Pulmonary artery endothelial cell (primary cell): ENCODE results near the gene NSF. TPM values are rescaled to one million over a fixed set of nuclear protein-coding genes. Genes with fewer than 3 reads are reported as not detected.
A peak's percentile ranks its signal among the peaks of the same experiment; 100 is the strongest.
"Not testable (repeated sequence)": the region's sequence is repeated elsewhere in the genome, so short reads cannot be mapped to it uniquely, and the experiment has no call there.

ENCODE experiments used
- DNase-seq: peaks from one replicate; pipeline ENCODE4 v3.0.0-alpha.2; 2011; ENCODE audit warnings: low read depth, low spot score
- total RNA-seq: library from RNA; depleted of rRNA; stranded (reverse); fragments of >200 nt; gene quantifications from 2 replicates; pipeline ENCODE4 v1.2.3, GENCODE V29; 2014

Gene NSF
- total RNA-seq, 1 donor from 2014 or later = 44.6 TPM

GRCh38 chr17:46756081-46756735 lies 165.7 kb downstream of the NSF start:
- DNase-seq = no peak

GRCh38 chr17:46756861-46757260 lies 166.4 kb downstream of the NSF start:
- no peak for DNase-seq

GRCh38 chr17:46757588-46757987 lies 167.1 kb downstream of the NSF start:
- DNase-seq = not testable (repeated sequence)

DNA sequence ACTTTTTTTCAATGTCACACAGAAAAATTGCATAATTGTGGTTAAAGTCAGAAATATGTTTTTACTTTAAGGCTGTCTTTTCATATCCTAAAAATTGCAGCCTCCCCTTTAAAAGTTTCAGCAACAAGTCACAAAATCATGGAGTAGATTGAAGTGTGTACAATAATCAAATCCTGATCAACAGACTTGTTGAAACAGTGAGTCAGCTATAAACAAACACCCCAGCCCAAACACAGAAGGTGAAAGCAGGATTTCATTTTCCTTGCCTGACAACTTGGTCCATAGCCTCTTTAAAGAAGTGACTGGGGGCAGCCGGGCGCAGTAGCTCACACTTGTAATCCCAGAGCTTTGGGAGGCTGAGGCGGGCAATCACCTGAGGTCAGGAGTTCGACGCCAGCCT lies 168.1 kb downstream of the NSF start:
- no peak for DNase-seq

- no peak for DNase-seq
These were observed 168.7 kb downstream of the NSF start for GRCh38 chr17:46759141-46759540.

DNA sequence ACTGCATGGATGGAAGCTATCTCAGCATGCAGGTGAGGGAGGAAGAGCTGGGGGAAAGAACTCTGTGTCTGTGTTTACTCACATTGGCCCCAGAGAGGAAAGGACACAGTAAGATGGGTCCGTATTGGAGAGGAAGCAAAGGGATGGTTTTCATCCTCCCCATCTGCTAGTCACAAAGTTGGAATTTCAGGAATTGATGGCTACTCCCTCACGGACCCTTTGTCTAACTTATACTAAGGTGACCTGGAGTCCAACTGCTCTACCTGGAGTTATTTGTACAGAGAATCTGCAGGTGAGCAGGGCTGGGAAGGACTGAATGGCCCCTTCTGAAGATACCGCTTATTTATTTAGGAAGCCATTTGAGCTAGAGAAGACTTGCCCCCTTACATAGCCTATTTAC lies 172.9 kb downstream of the NSF start:
- DNase-seq = no peak

DNA sequence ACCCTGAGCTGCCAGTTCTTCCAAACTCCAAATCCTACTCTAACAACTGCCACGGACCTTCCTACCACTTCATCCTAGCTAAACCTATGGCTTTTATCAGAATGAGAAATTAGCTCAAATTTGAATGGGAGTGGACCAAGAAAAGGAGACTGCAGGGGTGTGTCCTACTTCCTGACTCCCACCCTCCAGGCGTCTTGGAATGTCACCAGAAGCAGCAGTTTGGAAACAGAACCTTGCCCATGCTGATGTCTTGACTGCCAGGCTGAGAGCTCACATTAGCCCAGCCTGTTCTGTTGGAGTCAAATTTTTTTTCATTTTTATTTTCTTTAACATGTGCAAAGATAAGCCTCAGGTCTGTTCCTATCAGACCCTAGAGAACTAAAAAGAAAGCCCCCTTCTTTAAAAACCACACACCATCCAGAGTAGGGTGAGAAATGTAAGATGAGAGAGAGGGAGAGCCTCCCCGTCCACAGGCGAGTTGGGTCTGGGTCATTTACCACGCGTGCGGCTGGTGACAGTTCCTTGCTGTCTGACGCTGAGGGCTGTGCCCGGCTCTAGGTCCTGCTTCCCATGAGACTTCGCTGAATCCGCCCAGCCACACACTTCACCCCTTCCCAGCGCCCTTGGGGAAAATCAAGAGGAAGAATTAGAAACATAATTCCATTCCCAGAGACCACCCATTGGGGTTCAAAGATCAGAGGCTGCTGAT lies 173.7 kb downstream of the NSF start:
- DNase-seq = no peak

DNA sequence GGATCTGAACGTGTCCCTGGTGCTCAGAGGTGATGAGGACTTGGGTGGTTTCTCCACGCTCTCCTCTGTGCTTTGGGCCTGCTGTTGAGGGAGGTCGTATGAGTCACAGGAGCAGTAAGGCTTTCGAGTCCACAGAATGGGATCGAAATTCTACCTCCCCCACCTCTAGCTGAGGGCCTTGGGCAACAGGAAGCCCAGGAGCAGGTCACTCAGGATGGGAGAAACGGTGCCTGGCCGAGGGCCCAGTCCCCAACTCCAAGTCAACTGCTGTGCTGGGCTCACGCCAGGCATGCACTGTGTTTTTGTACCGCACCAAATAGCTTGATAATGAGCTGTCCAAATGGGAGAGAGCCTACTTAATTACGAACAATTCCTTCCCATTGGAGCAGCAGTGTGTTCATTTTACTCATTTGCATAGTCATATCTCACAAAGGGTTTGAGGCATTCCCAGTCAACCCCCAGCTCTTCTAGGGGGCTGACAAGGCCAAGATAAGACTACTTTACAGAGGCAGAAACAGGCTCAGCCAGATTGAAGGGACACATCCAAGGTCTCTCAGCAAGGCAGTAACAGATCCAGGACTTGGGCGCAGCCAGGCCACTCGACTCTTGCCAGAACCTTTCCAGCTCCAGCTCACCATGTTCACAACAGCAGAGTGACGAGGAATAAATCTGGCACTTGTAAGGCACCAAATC lies 174.4 kb downstream of the NSF start:
- DNase-seq = peak; percentile 66

- DNase-seq = no peak
These were observed 175.0 kb downstream of the NSF start for GRCh38 chr17:46765453-46765852.

GRCh38 chr17:46766493-46767491 lies 176.3 kb downstream of the NSF start:
- no peak for DNase-seq

- DNase-seq = no peak
These were observed 178.0 kb downstream of the NSF start for GRCh38 chr17:46768540-46768870.

- DNase-seq = not testable (repeated sequence)
These were observed 178.4 kb downstream of the NSF start for GRCh38 chr17:46768896-46769295.

GRCh38 chr17:46769531-46770438 lies 179.3 kb downstream of the NSF start:
- no peak for DNase-seq

DNA sequence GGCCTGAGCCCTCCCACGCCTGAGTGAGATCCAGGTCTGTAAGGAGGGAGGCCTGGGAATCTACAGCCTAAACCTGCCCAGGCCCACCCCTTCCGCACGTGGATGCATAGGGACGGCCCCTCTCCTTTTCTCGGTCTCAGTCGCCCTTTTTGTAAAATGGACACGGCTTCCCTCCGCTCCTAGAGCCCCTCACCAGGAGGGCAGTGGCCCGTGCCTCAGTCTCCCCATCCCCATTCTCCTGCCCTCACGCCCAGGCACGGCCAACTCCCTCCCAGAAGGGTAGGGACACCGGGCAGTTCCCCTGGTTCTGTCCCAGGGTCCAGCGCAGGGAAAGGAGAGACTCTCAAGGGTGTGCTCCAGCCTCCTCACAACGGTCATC lies 180.0 kb downstream of the NSF start:
- DNase-seq = no peak

GRCh38 chr17:46770818-46771560 lies 180.5 kb downstream of the NSF start:
- DNase-seq = no peak

GRCh38 chr17:46771561-46772474 lies 181.3 kb downstream of the NSF start:
- DNase-seq = no peak

DNA sequence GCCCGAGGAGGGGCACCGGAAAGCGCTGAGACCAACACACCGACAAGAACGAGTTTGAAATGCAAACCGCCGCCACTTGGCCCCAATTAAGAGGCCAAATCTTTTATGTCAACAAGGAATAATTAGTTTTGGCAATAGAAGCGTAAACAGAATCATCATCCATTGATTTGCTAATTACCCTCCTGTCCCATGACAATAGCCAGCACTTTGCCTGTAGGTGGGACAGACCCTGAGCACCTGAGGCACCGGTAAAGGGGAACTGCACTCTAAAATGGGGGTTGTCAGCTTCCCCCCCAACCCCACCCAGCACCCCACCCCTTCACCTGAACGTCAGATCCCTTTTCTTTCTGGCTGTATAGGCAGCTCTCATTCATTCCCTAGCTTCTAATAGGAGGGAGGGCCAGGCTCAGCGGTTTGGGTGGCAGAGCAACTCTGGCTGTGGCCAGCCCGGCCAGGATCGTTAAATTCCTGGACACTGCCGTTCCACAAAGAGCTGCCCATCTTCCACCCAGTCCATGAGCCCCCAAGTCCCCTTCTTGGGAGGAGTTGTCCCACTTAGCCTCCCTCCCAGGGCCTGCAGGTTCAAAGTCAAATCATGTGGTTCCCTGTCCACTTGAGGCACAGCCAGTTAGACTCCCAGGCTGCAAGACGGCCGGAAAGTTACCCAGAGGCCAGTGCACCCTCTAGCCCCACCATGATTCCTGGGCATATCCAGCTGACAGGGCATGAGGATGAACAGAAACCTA lies 182.2 kb downstream of the NSF start:
- DNase-seq = no peak

- no peak for DNase-seq
These were observed 182.7 kb downstream of the NSF start for GRCh38 chr17:46773221-46773605.
